Fibroblast of lung (primary cell): ENCODE measurements around the gene PPP1R14D. TPM values are rescaled to one million over a fixed set of nuclear protein-coding genes. Genes with fewer than 3 reads are reported as not detected.

Experiments used
- DNase-seq, 2 donors: peaks; one replicate each; pipeline versions ENCODE4 v3.0.0 to v3.0.0-alpha.2; 2010; ENCODE audit warnings: low read depth in 2 of 2
- H2AFZ ChIP-seq: 2 replicates; pipeline ENCODE4 v1.5.1; 2012; ENCODE audit warnings: low read length, control low read depth, inconsistent platforms
- H3K27ac ChIP-seq: 2 replicates; pipeline ENCODE4 v1.5.1; 2011; ENCODE audit warnings: low read length, control low read depth; ENCODE audit not compliant: insufficient read depth
- H3K27me3 ChIP-seq: 2 replicates; pipeline ENCODE4 v1.5.1; 2011; ENCODE audit warnings: mild to moderate bottlenecking, low read length; ENCODE audit not compliant: control insufficient read depth, insufficient read depth
- H3K36me3 ChIP-seq: 2 replicates; pipeline ENCODE4 v1.5.1; 2011; ENCODE audit warnings: low read length; ENCODE audit not compliant: control insufficient read depth, insufficient read depth
- H3K4me1 ChIP-seq: 2 replicates; pipeline ENCODE4 v1.5.1; 2011; ENCODE audit warnings: low read length; ENCODE audit not compliant: control insufficient read depth, insufficient read depth; ENCODE audit errors: extremely low read depth
- H3K4me2 ChIP-seq: 2 replicates; pipeline ENCODE4 v1.5.1; 2011; ENCODE audit warnings: low read length, control low read depth; ENCODE audit not compliant: insufficient read depth; ENCODE audit errors: extremely low read depth
- H3K4me3 ChIP-seq, 4 experiments: fragments of 200-600 bp in 1 of 4; sonication (generic) in 1 of 4; replicated peaks in 1 of 4; 2 replicates each; pipeline ENCODE4 v1.5.1; 2011 to 2016; ENCODE audit warnings: low read length in 4 of 4, low read depth in 3 of 4, mild to moderate bottlenecking in 3 of 4, control low read depth in 2 of 4, inconsistent platforms in 1 of 4, mixed read lengths in 1 of 4; ENCODE audit not compliant: insufficient read depth in 1 of 4; ENCODE audit errors: control extremely low read depth in 1 of 4
- H3K79me2 ChIP-seq: 2 replicates; pipeline ENCODE4 v1.5.1; 2012; ENCODE audit warnings: mild to moderate bottlenecking, low read length, inconsistent platforms; ENCODE audit not compliant: control insufficient read depth, insufficient read depth
- H3K9ac ChIP-seq: 2 replicates; pipeline ENCODE4 v1.5.1; 2011; ENCODE audit warnings: mild to moderate bottlenecking, low read length, control low read depth; ENCODE audit not compliant: insufficient read depth
- H3K9me3 ChIP-seq: 2 replicates; pipeline ENCODE4 v1.5.1; 2012; ENCODE audit warnings: low read depth, low read length; ENCODE audit not compliant: control insufficient read depth, insufficient read depth
- H4K20me1 ChIP-seq: 2 replicates; pipeline ENCODE4 v1.5.1; 2011; ENCODE audit warnings: low read length; ENCODE audit not compliant: control insufficient read depth, insufficient read depth; ENCODE audit errors: extremely low read depth
- CTCF ChIP-seq, 2 donors: IDR thresholded peaks in 1 of 2; conservative IDR thresholded peaks in 1 of 2; 1 replicate in 1 of 2; 2 replicates in 1 of 2; pipeline ENCODE4 v1.5.1; 2011 to 2012; ENCODE audit warnings: low read length in 2 of 2, control low read depth in 1 of 2, inconsistent platforms in 1 of 2, low read depth in 1 of 2, mild to moderate bottlenecking in 1 of 2
- EZH2 ChIP-seq: IDR thresholded peaks from 2 replicates; pipeline ENCODE4 v1.5.1; 2012; ENCODE audit warnings: low read length, control low read depth, mild to moderate bottlenecking; ENCODE audit errors: missing control alignments
- polyA plus RNA-seq, 2 donors: library from polyadenylated mRNA; depleted of rRNA in 1 of 2; stranded (reverse) in 1 of 2; unstranded in 1 of 2; fragments of >200 nt; gene quantifications; 2 replicates each; pipeline ENCODE4 v1.2.1, GENCODE V29; 2011 to 2012; ENCODE audit warnings: missing spikeins in 1 of 2
- total RNA-seq: library from RNA; depleted of rRNA; stranded (reverse); fragments of >200 nt; gene quantifications from 2 replicates; pipeline ENCODE4 v1.2.1, GENCODE V29; 2014

The PPP1R14D gene
- total and polyA plus RNA-seq, 2 donors (not counting 1 experiment from before 2014, with no cell fraction given), result not detected

DNA sequence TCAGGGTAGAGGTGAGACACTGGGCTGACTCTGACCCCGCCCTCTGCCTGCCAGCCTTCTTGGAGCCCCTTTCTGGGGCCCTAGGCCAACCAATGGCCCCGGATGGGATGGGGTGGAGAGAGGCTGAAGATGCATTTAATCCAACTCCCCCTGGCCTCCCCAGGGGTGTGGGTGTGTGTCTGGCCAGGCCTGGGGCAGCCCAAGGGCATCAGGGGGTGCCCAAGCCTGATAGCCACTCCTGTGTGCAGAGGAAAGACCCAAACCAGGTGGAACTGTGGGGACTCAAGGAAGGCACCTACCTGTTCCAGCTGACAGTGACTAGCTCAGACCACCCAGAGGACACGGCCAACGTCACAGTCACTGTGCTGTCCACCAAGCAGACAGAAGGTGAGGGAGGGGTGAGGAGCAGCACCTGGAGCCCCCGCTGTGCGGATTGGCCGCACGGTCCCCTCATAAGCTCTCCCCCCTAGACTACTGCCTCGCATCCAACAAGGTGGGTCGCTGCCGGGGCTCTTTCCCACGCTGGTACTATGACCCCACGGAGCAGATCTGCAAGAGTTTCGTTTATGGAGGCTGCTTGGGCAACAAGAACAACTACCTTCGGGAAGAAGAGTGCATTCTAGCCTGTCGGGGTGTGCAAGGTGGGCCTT is 24.9 kb upstream of the PPP1R14D start:
- no peak overlapping the region for H3K4me2 ChIP-seq
- H3K79me2 ChIP-seq, result no peaks in the 10 kb centered on the region
- no peak for DNase-seq
- no peaks in the 10 kb centered on the region for H3K36me3 ChIP-seq
- H3K9me3 ChIP-seq, result no peaks in the 10 kb centered on the region
- no peaks in the 10 kb centered on the region for H3K27me3 ChIP-seq
- H3K4me3 ChIP-seq, result no peak overlapping the region
- TF ChIP-seq EZH2, result no peak
- no peak for TF ChIP-seq CTCF (conservative IDR thresholded peaks at IDR 0.05 in 1 of 2, IDR thresholded peaks at IDR 0.05 in 1 of 2; ENCODE audit: low read depth in 1 of 2, low read length in 2 of 2)
- H3K4me1 ChIP-seq, result no peaks in the 10 kb centered on the region
- H3K27ac ChIP-seq, result no peak overlapping the region
- H2AFZ ChIP-seq, result no peak overlapping the region
- H3K9ac ChIP-seq, result no peak overlapping the region
- H4K20me1 ChIP-seq, result no peaks in the 10 kb centered on the region

GRCh38 chr15:40852529-40852928 is 24.0 kb upstream of the PPP1R14D start:
- no peak for TF ChIP-seq EZH2
- TF ChIP-seq CTCF (conservative IDR thresholded peaks at IDR 0.05 in 1 of 2, IDR thresholded peaks at IDR 0.05 in 1 of 2; ENCODE audit: low read depth in 1 of 2, low read length in 2 of 2), result no peak
- DNase-seq, result no peak

GRCh38 chr15:40850576-40851112 is 22.1 kb upstream of the PPP1R14D start:
- no peaks in the 10 kb centered on the region for H3K36me3 ChIP-seq
- no peak overlapping the region for H3K4me3 ChIP-seq
- H3K27me3 ChIP-seq, result peaks cover 9% of the 10 kb centered on the region
- H2AFZ ChIP-seq, result no peak overlapping the region
- DNase-seq, result no peak
- H3K9ac ChIP-seq, result no peak overlapping the region
- no peak overlapping the region for H3K27ac ChIP-seq
- H3K9me3 ChIP-seq, result no peaks in the 10 kb centered on the region
- H4K20me1 ChIP-seq, result no peaks in the 10 kb centered on the region
- H3K4me1 ChIP-seq, result no peaks in the 10 kb centered on the region
- H3K4me2 ChIP-seq, result no peak overlapping the region
- TF ChIP-seq EZH2, result no peak
- TF ChIP-seq CTCF (conservative IDR thresholded peaks at IDR 0.05 in 1 of 2, IDR thresholded peaks at IDR 0.05 in 1 of 2; ENCODE audit: low read depth in 1 of 2, low read length in 2 of 2), result no peak
- H3K79me2 ChIP-seq, result no peaks in the 10 kb centered on the region

More at GRCh38 chr15:40852529-40852928, 24.0 kb upstream of the PPP1R14D start:
- Histone ChIP-seq H2AFZ (no peak overlapping the region), H4K20me1 (no peaks in the 10 kb centered on the region), H3K4me1 (no peaks in the 10 kb centered on the region), H3K4me2 (no peak overlapping the region), H3K79me2 (no peaks in the 10 kb centered on the region), H3K36me3 (no peaks in the 10 kb centered on the region), H3K27ac (no peak overlapping the region), H3K4me3 (no peak overlapping the region), H3K9me3 (no peaks in the 10 kb centered on the region), H3K9ac (no peak overlapping the region), H3K27me3 (no peaks in the 10 kb centered on the region)
